ENCODE data around the gene TFPI.

TFPI gene

GRCh38 chr2:187483537-187483936 is 70.7 kb downstream of the TFPI start:
- Histone ChIP-seq H3K79me2 (ENCODE audit: control insufficient read depth, insufficient read depth, low read length, unreplicated experiment) (no peaks in the 10 kb centered on the region), H3K4me1 (ENCODE audit: control insufficient read depth, insufficient read depth, low read length, unreplicated experiment) (no peaks in the 10 kb centered on the region), H2AFZ (ENCODE audit: low read length, unreplicated experiment) (no peak overlapping the region), H3K4me3 (ENCODE audit: low read depth, low read length) (no peak overlapping the region), H3K27ac (ENCODE audit: low read depth, low read length) (no peak overlapping the region), H3K36me3 (ENCODE audit: insufficient read depth, low read length) (peaks cover 46% of the 10 kb centered on the region), H3K27me3 (ENCODE audit: insufficient read depth, low read length) (no peaks in the 10 kb centered on the region)

- H3K27ac ChIP-seq (ENCODE audit: low read depth, low read length): no peak overlapping the region
- H3K36me3 ChIP-seq (ENCODE audit: insufficient read depth, low read length): peaks cover 46% of the 10 kb centered on the region
- H3K4me3 ChIP-seq (ENCODE audit: low read depth, low read length): no peak overlapping the region
- H3K79me2 ChIP-seq (ENCODE audit: control insufficient read depth, insufficient read depth, low read length, unreplicated experiment): no peaks in the 10 kb centered on the region
- no peaks in the 10 kb centered on the region for H3K4me1 ChIP-seq (ENCODE audit: control insufficient read depth, insufficient read depth, low read length, unreplicated experiment)
- no peaks in the 10 kb centered on the region for H3K27me3 ChIP-seq (ENCODE audit: insufficient read depth, low read length)
- no peak overlapping the region for H2AFZ ChIP-seq (ENCODE audit: low read length, unreplicated experiment)
Measured at GRCh38 chr2:187482796-187483195, 71.4 kb downstream of the TFPI start.

GRCh38 chr2:187481543-187481942 is 72.7 kb downstream of the TFPI start:
- peaks cover 50% of the 10 kb centered on the region for H3K36me3 ChIP-seq (ENCODE audit: insufficient read depth, low read length)
- no peak overlapping the region for H3K4me3 ChIP-seq (ENCODE audit: low read depth, low read length)
- H3K79me2 ChIP-seq (ENCODE audit: control insufficient read depth, insufficient read depth, low read length, unreplicated experiment): no peaks in the 10 kb centered on the region
- H3K4me1 ChIP-seq (ENCODE audit: control insufficient read depth, insufficient read depth, low read length, unreplicated experiment): no peaks in the 10 kb centered on the region
- H3K27ac ChIP-seq (ENCODE audit: low read depth, low read length): no peak overlapping the region
- H2AFZ ChIP-seq (ENCODE audit: low read length, unreplicated experiment): no peak overlapping the region
- H3K27me3 ChIP-seq (ENCODE audit: insufficient read depth, low read length): no peaks in the 10 kb centered on the region

GRCh38 chr2:187478719-187479118 is 75.5 kb downstream of the TFPI start:
- no peak overlapping the region for H2AFZ ChIP-seq (ENCODE audit: low read length, unreplicated experiment)
- H3K36me3 ChIP-seq (ENCODE audit: insufficient read depth, low read length): peaks cover 39% of the 10 kb centered on the region
- no peaks in the 10 kb centered on the region for H3K4me1 ChIP-seq (ENCODE audit: control insufficient read depth, insufficient read depth, low read length, unreplicated experiment)
- H3K4me3 ChIP-seq (ENCODE audit: low read depth, low read length): no peak overlapping the region
- H3K27ac ChIP-seq (ENCODE audit: low read depth, low read length): no peak overlapping the region
- no peaks in the 10 kb centered on the region for H3K79me2 ChIP-seq (ENCODE audit: control insufficient read depth, insufficient read depth, low read length, unreplicated experiment)
- H3K27me3 ChIP-seq (ENCODE audit: insufficient read depth, low read length): no peaks in the 10 kb centered on the region

- no peak overlapping the region for H3K4me3 ChIP-seq (ENCODE audit: low read depth, low read length)
- H2AFZ ChIP-seq (ENCODE audit: low read length, unreplicated experiment): no peak overlapping the region
- H3K27ac ChIP-seq (ENCODE audit: low read depth, low read length): no peak overlapping the region
- H3K36me3 ChIP-seq (ENCODE audit: insufficient read depth, low read length): peaks cover 30% of the 10 kb centered on the region
- H3K27me3 ChIP-seq (ENCODE audit: insufficient read depth, low read length): no peaks in the 10 kb centered on the region
- no peaks in the 10 kb centered on the region for H3K4me1 ChIP-seq (ENCODE audit: control insufficient read depth, insufficient read depth, low read length, unreplicated experiment)
- no peaks in the 10 kb centered on the region for H3K79me2 ChIP-seq (ENCODE audit: control insufficient read depth, insufficient read depth, low read length, unreplicated experiment)
Measured at GRCh38 chr2:187477051-187477450, 77.2 kb downstream of the TFPI start.

GRCh38 chr2:187475499-187476248 is 78.6 kb downstream of the TFPI start:
- no peaks in the 10 kb centered on the region for H3K27me3 ChIP-seq (ENCODE audit: insufficient read depth, low read length)
- H2AFZ ChIP-seq (ENCODE audit: low read length, unreplicated experiment): no peak overlapping the region
- H3K27ac ChIP-seq (ENCODE audit: low read depth, low read length): no peak overlapping the region
- H3K4me3 ChIP-seq (ENCODE audit: low read depth, low read length): no peak overlapping the region
- H3K79me2 ChIP-seq (ENCODE audit: control insufficient read depth, insufficient read depth, low read length, unreplicated experiment): no peaks in the 10 kb centered on the region
- no peaks in the 10 kb centered on the region for H3K4me1 ChIP-seq (ENCODE audit: control insufficient read depth, insufficient read depth, low read length, unreplicated experiment)
- peaks cover 37% of the 10 kb centered on the region for H3K36me3 ChIP-seq (ENCODE audit: insufficient read depth, low read length)

- no peak overlapping the region for H3K27ac ChIP-seq (ENCODE audit: low read depth, low read length)
- H3K4me3 ChIP-seq (ENCODE audit: low read depth, low read length): no peak overlapping the region
- H2AFZ ChIP-seq (ENCODE audit: low read length, unreplicated experiment): no peak overlapping the region
- no peaks in the 10 kb centered on the region for H3K4me1 ChIP-seq (ENCODE audit: control insufficient read depth, insufficient read depth, low read length, unreplicated experiment)
- H3K27me3 ChIP-seq (ENCODE audit: insufficient read depth, low read length): no peaks in the 10 kb centered on the region
- peaks cover 29% of the 10 kb centered on the region for H3K36me3 ChIP-seq (ENCODE audit: insufficient read depth, low read length)
- no peaks in the 10 kb centered on the region for H3K79me2 ChIP-seq (ENCODE audit: control insufficient read depth, insufficient read depth, low read length, unreplicated experiment)
Measured at GRCh38 chr2:187470698-187471097, 83.5 kb downstream of the TFPI start.

GRCh38 chr2:187469538-187469937 is 84.7 kb downstream of the TFPI start:
- Histone ChIP-seq H3K27me3 (ENCODE audit: insufficient read depth, low read length) (no peaks in the 10 kb centered on the region), H3K27ac (ENCODE audit: low read depth, low read length) (no peak overlapping the region), H3K79me2 (ENCODE audit: control insufficient read depth, insufficient read depth, low read length, unreplicated experiment) (no peaks in the 10 kb centered on the region), H3K4me3 (ENCODE audit: low read depth, low read length) (no peak overlapping the region), H3K4me1 (ENCODE audit: control insufficient read depth, insufficient read depth, low read length, unreplicated experiment) (no peaks in the 10 kb centered on the region), H3K36me3 (ENCODE audit: insufficient read depth, low read length) (peaks cover 34% of the 10 kb centered on the region), H2AFZ (ENCODE audit: low read length, unreplicated experiment) (no peak overlapping the region)

- Histone ChIP-seq H3K27ac (ENCODE audit: low read depth, low read length) (no peak overlapping the region), H3K79me2 (ENCODE audit: control insufficient read depth, insufficient read depth, low read length, unreplicated experiment) (no peaks in the 10 kb centered on the region), H3K27me3 (ENCODE audit: insufficient read depth, low read length) (no peaks in the 10 kb centered on the region), H3K36me3 (ENCODE audit: insufficient read depth, low read length) (peaks cover 34% of the 10 kb centered on the region), H3K4me1 (ENCODE audit: control insufficient read depth, insufficient read depth, low read length, unreplicated experiment) (no peaks in the 10 kb centered on the region), H3K4me3 (ENCODE audit: low read depth, low read length) (no peak overlapping the region), H2AFZ (ENCODE audit: low read length, unreplicated experiment) (no peak overlapping the region)
Measured at GRCh38 chr2:187468262-187468661, 86.0 kb downstream of the TFPI start.

GRCh38 chr2:187466129-187466792 is 88.0 kb downstream of the TFPI start:
- Histone ChIP-seq H3K79me2 (ENCODE audit: control insufficient read depth, insufficient read depth, low read length, unreplicated experiment) (no peaks in the 10 kb centered on the region), H3K27ac (ENCODE audit: low read depth, low read length) (no peak overlapping the region), H2AFZ (ENCODE audit: low read length, unreplicated experiment) (no peak overlapping the region), H3K4me3 (ENCODE audit: low read depth, low read length) (no peak overlapping the region), H3K4me1 (ENCODE audit: control insufficient read depth, insufficient read depth, low read length, unreplicated experiment) (no peaks in the 10 kb centered on the region), H3K27me3 (ENCODE audit: insufficient read depth, low read length) (no peaks in the 10 kb centered on the region), H3K36me3 (ENCODE audit: insufficient read depth, low read length) (peaks cover 32% of the 10 kb centered on the region)

GRCh38 chr2:187462839-187463238 is 91.4 kb downstream of the TFPI start:
- Histone ChIP-seq H3K27ac (ENCODE audit: low read depth, low read length) (no peak overlapping the region), H3K4me1 (ENCODE audit: control insufficient read depth, insufficient read depth, low read length, unreplicated experiment) (no peaks in the 10 kb centered on the region), H3K27me3 (ENCODE audit: insufficient read depth, low read length) (no peaks in the 10 kb centered on the region), H3K36me3 (ENCODE audit: insufficient read depth, low read length) (peaks cover 5% of the 10 kb centered on the region; the same call in 1 of the 2 replicates), H3K4me3 (ENCODE audit: low read depth, low read length) (no peak overlapping the region), H2AFZ (ENCODE audit: low read length, unreplicated experiment) (no peak overlapping the region), H3K79me2 (ENCODE audit: control insufficient read depth, insufficient read depth, low read length, unreplicated experiment) (no peaks in the 10 kb centered on the region)

Measured in ACC112 (cell line).